SK-N-MC (cell line): ENCODE measurements around the gene CELSR1.

Source experiments
- EZH2 ChIP-seq: fragments of 200-600 bp; sonication (generic); IDR thresholded peaks from one replicate; pipeline ENCODE4 v1.6.1; 2017; ENCODE audit warnings: antibody characterized with exemption
- POLR2AphosphoS5 ChIP-seq: IDR thresholded peaks from 2 replicates; pipeline ENCODE4 v1.6.1; 2012; ENCODE audit warnings: mild to moderate bottlenecking, low read depth, low read length, borderline replicate concordance

- TF ChIP-seq POLR2AphosphoS5 = no peak
- no peak for TF ChIP-seq EZH2
Measured at GRCh38 chr22:46583571-46583970, 46.2 kb upstream of the CELSR1 start.
